SW480 (cell line): ENCODE results near the gene MAN1B1.
"Not testable (repeated sequence)": the region's sequence is repeated elsewhere in the genome, so short reads cannot be mapped to it uniquely, and the experiment has no call there.

ENCODE experiments used
- DNase-seq: peaks from one replicate; pipeline ENCODE4 v3.0.0-alpha.2; 2016; ENCODE audit warnings: low spot score

The MAN1B1 gene

DNA sequence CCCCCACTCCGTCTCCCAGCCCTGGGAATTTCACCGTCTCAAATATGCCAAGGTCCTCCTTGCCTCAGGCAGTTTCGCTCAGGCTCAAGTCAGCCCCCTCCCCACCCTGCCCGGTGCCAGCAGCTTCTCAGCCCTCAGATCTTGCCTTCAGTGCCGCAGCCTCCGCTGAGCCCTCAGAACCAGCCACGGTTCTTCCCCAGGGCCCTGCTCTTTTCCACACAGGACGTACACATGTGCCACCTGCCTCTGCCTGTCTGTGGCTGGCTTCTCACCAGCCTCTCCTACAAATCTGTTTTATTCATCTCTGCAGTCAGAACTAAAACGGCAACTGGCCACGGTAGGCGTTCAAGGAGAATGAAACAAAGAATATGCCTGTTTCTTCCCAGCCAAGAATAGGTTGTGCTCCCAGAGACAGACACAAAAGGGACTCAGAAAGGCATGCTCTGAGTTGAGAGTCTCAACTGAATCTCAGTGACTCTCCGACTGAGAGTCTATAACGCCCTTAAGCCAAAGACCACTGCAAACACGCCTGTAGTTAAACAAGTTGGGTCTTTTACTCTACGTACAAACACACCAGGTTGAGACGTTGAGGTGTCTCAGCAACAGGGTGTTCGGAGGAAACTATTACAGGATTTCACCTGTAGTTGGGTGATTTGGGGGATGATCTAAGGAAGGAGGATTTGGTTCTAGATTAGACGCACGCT is 41.5 kb downstream of the MAN1B1 start:
- DNase-seq = no peak

DNA sequence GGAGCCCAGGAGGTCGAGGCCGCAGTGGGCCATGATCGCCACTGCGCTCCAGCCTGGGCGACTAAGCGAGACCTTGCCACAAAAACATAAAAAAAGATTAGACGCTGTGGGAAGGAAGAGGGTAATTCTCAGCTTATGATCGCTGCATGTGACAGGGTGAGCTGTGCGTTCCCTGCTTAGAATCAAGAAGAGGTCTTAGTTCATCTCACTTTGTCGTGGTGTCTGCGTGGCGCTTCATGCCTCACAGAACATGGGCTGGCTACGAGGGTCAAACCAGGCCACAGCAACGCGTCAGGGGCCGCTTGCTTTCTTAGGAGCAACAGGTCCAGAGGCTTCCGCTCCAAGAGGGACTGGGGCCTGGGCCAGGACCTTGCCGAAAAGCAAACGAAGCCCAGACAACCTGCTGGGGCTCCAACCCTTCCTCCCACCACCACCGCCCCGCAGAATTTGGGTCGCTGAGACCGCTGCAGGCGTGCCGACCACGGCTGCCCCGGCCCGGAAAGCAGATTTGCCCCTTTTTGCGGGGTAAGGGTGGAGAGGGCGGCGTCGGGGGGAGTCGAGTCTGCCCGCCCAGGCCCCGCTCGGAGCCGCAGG is 42.2 kb downstream of the MAN1B1 start:
- no peak for DNase-seq

DNA sequence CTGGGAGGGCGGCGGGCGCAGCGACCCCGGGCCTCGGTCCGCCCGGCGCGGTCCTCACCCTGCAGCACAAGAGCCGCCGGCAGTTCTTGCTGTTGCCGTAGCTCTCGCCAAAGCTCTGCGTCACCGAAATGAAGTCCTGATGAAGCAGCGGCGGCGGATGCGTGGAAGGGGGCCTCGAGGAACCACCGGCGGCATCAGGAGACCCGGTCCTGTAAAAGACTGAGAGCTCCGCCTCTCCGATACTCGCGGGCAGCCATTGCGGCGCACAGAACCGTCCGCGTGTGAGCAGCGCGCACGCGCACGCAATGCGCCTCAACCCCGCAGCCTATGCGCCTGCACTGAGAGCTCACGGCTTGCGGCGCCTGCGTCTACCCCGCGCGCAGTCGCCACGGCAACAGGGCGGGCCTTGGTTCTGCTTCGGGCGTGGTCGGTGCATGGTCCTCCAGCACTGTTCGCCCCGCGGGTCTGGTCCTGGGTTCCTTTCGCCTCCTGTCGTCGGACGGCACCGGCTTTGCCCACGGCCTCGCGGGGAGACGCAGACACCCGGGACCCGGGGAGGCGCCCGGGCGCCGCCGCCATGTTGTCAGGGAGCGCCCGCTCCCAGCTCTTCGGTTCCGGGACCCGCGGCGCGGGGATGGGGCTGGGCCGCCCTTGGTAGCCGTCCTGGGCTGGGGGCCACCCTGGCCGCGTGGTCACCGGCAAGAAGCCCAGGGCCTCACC is 42.8 kb downstream of the MAN1B1 start:
- DNase-seq = peak; percentile 87

DNA sequence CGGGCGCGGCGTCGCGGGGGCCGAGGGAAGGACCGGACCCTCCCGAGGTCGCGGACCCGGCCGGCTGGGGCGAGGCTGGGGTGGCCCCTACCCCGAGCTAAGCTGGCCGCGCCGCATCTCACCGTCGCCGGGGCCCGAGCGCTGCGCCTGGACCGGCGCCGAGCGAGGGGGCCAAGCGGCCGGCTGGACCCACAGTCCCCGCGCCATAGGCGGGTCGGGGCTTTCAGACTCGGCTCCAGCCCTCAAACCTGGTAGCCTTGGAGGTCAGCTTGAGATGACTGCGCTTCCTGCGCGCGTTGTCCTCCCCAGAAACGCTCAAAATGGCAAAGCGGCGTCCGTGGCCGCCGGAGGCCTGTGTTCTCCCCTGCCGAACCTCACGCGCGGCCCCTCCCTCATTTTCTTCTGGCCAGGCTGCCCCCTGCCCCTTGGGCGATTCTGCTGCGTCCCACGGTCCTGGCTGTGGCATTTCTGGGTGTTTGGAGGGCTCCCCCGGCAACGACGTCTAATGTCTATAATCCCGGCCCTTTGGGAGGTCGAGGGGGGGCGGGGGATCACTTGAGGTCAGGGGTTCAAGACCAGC is 43.5 kb downstream of the MAN1B1 start:
- no peak for DNase-seq

DNA sequence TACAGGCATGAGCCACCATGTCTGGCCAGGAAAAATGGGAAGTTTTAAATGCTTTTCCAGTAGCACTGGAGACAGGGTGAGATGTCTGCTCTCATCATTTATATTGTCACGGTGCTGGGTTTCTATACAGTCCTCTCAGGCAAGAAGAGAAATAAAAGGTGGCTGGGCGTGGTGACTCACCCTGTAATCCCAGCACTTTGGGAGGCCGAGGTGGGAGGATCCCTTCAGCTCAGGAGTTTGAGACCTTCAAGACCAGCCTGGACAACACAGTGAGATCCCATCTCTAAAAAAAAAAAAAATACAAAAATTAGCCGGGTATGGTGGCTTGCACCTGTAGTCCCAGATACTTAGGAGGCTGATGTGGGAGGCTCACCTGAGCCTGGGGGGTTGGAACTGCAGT is 47.4 kb downstream of the MAN1B1 start:
- DNase-seq = no peak

DNA sequence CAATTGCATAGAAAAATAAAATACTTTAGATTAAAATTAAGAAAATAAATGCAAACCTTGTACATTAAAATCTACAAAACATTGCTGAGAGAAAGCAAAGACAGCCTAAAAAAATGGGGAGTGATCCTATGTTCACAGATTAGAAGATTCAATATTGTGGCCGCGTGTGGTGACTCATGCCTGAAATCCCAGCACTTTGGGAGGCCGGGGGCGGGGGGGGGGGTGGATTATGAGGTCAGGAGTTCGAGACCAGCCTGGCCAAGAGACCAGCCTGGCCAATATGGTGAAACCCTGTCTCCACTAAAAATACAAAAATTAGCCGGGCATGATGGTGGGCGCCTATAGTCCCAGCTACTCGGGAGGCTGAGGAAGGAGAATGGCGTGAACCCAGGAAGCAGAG is 48.4 kb downstream of the MAN1B1 start:
- DNase-seq = not testable (repeated sequence)

DNA sequence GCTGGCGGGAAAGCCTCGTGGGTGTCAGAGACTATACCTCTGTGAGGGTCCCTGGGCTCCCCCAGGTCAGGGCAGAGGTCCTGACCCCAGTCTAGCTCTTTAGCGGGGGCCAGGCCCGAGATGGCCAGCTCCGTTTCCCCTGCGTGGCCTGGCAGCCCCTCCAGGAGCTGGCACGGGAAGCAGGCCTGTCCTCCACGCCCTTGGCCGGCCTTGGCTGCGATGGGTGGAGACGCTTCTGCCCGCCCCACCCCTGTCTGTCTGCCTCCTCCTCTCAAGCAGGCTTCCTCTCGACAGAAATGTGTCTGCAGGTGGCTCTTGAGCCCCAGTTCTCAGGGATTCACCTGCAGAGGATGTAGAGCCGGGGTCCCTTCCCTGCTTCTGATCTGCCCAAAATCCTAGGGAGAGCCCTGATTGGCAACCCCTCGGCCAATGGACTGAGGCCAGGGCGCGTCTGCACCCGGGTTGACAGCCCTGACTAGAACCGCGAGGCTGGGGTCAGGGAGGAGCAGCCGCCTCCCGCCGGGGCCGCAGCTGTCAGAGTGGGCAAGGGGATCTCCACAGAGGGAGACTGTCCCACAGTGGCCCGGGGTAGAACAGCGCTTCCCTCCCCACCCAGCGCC is 49.6 kb downstream of the MAN1B1 start:
- no peak for DNase-seq

DNA sequence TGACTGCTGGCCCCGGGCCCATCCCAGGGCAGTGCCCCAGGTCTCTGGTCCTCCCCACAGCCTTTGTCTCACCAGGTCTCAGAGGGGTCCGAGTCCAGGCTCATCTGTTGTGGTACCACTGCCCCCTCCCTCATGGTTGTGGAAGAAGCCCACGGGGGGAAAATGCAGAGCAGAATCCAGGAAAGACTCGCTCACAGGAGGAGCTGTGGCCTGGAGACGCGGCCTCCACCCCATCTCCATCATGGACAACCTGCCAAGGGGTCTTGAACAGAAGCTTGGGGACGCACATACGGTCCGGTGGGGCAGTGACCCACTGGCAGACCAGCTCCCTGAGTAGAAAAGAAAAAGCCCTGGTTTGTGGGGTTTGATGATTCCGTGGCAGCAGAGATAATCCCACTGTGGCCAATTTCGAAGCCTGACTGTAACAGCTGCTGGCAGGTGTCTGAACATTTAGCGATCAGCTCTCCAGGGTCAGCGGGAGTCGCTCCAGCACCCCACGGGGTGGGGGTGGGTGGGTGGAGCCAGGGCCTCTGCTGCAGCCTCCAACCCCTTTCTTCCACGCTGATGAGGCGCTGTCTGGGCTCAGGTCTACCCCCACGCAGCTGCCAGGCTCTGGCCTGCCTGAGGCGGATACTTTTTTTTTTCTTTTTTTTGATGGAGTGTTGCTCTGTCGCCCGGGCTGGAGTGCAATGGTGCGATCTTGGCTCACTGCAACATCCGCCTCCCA is 50.3 kb downstream of the MAN1B1 start:
- no peak for DNase-seq

DNA sequence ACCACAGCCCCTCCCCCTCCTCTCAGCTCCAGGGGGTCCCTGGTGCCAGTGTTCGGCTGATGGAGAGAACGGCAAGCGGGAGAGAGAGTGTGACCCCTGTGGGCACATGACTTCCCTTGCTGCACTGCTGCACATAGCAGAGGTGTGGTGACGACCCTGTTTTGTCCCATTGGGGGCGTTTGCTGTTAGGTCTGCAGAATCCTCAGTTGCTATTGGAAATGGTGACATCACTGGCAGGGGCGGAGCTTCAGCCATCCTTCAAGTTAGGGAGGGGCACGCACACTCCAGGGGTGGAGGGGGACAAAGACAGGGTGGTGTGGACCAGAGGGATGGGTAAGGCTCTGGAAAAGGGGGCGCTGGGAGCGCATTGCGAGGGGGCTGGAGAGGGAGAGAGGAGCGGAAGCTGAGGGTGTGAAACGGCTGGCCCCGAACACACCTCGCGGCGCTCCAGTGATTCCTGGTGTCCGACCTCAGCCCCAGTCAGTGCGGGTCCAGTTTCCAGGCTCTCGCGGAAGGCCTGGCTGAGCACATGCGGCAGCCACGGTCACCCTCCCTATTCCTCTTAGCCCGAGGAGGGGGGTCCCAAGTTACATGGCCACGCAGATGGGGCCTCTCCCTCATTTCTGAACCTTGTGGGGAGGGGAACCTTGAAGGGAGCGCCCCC is 51.4 kb downstream of the MAN1B1 start:
- DNase-seq = no peak

DNA sequence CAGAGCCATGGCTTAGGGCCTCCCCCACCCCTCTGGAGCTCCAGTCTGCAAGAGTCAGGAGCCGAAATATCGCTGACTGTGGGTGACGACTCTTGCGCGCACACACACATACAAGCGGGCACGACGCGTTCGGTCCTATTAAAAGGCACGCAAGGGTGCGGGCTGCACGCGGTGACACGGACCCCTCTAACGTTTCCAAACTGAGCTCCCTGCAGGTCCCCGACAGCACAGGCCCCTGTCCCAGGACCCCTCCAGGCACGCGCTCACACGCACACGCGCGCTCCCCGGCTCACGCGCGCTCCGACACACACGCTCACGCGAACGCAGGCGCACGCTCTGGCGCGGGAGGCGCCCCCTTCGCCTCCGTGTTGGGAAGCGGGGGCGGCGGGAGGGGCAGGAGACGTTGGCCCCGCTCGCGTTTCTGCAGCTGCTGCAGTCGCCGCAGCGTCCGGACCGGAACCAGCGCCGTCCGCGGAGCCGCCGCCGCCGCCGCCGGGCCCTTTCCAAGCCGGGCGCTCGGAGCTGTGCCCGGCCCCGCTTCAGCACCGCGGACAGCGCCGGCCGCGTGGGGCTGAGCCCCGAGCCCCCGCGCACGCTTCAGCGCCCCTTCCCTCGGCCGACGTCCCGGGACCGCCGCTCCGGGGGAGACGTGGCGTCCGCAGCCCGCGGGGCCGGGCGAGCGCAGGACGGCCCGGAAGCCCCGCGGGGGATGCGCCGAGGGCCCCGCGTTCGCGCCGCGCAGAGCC is 52.1 kb downstream of the MAN1B1 start, which contains the start of gene GRIN1:
GRIN1 (plus strand) TSS at position 433 of the 746 bp plus-strand sequence. CDS start 333 bp downstream, outside the sequence.
- no peak for DNase-seq

DNA sequence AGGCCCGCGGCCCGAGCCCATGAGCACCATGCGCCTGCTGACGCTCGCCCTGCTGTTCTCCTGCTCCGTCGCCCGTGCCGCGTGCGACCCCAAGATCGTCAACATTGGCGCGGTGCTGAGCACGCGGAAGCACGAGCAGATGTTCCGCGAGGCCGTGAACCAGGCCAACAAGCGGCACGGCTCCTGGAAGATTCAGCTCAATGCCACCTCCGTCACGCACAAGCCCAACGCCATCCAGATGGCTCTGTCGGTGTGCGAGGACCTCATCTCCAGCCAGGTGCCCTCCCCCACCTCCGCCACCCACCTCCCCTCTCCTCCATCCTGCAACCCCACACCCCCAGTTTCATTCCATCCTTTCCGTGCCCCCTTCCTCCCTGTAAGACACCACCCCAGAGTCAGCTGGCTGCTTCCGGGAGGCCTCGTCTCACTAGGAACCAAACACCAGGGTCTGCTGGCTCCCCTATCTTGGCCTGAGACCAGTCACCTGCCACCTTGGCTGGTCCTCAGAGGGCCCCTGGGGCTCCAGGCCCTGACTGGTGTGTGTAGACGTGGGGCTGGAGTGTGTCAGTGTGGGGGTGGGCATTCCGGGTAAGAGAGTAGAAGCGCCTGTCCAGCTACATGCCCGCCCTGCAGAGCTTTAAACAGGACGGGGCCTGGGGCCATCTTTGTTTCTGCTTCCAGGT is 52.8 kb downstream of the MAN1B1 start:
- no peak for DNase-seq

DNA sequence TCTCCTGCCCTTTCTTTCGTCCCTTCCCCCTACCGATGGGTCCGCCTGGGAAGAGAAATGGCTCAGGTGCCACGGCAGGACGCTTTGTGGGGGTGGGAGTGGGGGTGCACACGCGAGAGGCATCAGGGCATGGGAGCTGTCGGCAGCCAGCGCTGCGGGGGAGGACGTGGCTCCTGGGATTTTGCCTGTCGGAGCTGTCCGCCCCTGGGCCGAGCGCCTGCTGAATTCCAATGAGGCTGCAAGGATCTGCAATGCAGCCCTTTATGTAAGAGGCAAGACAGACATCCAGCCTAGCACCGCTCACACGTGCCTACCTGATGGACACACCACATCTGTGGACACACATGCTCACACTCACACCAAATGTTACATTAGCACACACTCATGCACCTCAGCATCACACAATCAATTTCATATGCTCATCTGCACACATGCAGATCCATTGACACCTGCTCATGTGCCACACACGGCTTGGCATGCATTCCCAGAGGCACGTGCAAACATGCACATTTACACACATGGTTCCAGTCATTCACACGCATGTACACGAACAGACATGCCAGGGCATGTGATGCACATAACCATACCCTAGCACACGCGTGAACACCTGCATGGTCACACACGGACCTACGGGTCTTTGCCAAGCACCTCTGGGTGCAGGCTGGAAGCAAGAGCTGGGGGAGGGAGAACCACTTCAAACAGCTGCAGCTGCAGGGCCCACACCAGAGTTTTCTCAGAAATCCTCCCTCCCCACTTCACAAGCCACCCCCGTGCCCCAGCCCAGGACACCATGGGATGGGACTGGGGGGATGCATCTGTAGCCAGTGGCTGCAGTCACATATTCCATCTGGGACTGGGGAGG is 53.6 kb downstream of the MAN1B1 start:
- DNase-seq = no peak

DNA sequence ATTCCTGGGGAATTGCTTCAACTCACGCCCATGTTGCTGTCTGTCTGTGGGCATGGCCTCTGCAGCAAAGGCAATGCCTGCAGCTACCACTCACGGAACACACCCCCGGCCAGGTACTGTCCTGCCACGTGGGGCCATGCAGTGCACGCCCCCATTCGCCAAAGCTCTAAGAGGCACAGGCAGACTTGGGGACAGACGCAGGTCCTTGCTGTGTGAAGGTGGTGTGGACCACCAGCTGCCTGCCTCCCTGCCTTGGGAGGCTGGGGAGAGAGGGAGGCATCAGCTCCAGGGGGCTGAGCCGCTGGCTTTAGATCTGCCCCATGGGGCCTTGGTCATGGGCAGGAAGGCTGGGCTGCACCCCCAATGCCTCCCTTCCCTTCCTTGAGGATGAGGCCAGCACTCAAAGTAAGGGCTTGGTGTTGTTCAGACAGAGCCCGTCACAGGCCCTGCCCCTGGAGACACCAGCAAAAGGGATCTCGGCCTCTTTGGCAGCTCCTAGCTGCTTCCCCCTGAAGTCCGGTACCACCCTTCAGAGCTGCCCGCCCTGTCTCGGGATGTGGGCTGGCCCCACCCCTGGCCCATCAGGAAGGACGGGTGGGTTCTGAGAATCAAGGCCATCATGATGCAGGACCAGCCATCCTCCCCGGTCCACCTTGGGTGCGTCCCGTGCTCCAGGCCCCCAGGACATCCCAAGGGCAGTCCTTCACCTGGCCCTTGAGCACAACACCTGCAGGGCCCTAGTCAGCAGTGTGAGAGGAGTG is 54.4 kb downstream of the MAN1B1 start:
- DNase-seq = no peak

DNA sequence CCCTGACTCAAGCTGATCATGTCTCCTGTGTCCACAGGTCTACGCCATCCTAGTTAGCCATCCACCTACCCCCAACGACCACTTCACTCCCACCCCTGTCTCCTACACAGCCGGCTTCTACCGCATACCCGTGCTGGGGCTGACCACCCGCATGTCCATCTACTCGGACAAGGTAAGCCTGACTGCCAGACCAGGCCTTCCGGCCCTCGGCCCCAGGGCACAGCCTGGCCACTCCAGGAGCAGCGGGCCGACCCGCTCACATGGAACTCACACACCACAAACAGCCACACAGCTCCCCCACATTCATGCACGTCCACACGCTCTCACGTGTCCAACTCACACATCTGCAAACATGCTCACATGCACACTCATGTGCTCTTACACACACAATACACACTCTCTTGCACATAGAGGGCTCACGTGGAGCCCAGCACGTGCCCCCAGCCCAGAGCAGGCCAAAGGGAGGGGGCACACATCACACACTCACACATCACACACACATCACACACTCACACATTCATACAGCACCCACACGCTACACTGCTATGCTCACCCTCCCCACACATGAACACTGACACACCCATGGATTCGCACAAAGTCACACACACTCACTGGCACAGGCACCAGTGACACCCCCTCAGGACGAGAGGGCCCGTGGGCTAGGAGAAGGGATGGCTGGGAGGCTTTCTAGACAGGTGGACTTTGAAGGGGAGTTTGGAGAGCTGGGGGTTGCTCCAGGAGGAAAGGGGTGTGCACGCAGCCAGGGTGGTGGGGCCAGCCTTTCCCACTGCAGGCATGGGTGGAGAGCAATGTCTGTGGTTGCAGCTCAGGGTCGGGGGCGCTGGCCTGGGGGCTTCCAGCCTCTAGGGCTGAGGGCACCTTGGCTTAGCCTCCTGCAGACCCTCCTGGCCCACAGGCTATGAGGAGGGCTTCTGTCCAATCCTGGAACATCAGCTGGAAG is 55.5 kb downstream of the MAN1B1 start:
- no peak for DNase-seq

DNA sequence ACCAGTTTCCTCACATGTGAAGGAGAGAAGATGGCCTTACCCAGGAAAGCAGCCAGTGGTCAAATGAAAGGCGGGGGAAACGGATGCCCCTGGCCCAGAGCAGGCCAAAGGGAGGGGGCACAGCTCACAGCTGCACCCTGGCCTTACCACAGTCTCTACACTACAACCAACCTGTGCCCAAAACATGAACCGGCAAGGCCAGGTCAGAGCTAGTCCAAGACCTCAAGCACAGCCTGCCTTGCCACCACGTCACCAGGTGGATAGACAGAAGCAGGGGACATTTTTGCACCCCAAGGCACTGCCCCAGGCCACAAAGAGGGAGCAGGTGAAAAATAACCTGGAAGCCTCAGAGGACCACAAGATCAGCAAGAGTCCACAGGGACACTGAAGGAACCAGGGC is 56.7 kb downstream of the MAN1B1 start:
- DNase-seq = no peak

DNA sequence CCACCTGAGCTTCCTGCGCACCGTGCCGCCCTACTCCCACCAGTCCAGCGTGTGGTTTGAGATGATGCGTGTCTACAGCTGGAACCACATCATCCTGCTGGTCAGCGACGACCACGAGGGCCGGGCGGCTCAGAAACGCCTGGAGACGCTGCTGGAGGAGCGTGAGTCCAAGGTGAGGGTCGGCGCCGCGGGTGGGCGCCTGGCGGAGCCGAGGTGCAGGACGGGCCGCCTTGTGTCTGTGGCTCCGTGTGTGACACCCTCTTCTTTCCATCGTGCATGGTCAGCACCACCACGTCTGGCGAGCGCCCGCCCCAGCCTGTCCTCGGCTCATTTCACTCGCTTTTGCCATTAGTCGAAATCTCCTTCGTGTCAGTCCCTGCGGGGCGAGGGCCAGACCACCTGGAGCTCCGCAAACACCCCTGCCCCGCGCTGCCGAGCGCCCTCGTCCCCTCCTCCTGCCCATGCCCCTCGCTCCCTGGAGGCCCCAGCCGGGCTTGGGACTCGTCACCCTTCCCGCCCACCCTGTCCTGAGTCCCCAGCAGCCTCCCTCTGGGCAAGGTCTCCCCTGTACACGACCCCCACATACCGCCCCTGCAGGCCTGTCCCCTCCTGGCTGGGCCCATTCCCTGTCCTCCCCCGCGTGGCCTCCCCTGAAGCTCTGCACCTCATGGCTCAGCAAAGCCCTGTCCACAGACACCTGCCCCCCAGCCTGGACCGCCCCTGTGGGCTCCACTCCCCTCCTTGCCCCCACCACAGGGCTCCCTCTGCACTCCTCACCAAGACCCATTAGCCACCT is 59.1 kb downstream of the MAN1B1 start:
- no peak for DNase-seq
